ENCODE measurements around the gene NDC1. TPM values are rescaled to one million over a fixed set of nuclear protein-coding genes. Genes with fewer than 3 reads are reported as not detected.

The NDC1 gene
- polyA plus RNA-seq, 1 donor (not counting 4 experiments of a cell fraction or from before 2014, with no cell fraction given) = 36.1 TPM

DNA sequence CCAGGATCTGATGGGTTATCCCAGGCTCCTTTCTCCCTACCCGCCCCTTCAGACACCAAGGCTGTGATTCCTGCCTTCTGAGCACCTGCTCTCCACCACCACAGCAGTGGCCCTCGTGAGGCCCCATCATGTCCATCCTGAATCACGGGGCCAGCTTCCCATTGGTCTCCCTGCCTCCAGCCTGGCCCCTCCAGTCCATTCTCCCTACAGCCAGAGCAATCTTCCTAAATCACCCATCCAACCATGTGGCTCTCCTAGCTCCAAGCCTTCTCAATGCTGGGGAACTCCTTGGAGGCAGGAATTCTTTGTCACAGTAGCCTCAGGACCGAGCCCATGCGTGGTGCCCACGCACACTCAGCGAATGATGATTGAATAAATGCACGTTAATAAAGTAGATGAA, 90.3 kb downstream of the NDC1 start:
- H3K27me3 ChIP-seq (ENCODE audit: control insufficient read depth, extremely low read depth, insufficient read depth, low read length) = peaks cover 4% of the 10 kb centered on the region
- H2AFZ ChIP-seq (ENCODE audit: control insufficient read depth, low read length) = no peak overlapping the region
- no peaks in the 10 kb centered on the region for H3K79me2 ChIP-seq (ENCODE audit: control insufficient read depth, insufficient read depth, low read length)
- no peaks in the 10 kb centered on the region for H4K20me1 ChIP-seq (ENCODE audit: control insufficient read depth, extremely low read depth, insufficient read depth, low read length)
- no peak overlapping the region for H3K4me2 ChIP-seq (ENCODE audit: control insufficient read depth, extremely low read depth, insufficient read depth, low read depth, low read length)
- H3K36me3 ChIP-seq (ENCODE audit: control insufficient read depth in 2 of 2, extremely low read depth in 1 of 2, insufficient read depth in 2 of 2, low read length in 2 of 2) = no peaks in the 10 kb centered on the region
- H3K9ac ChIP-seq (ENCODE audit: control insufficient read depth, extremely low read depth, insufficient read depth, low read length) = no peak overlapping the region
- TF ChIP-seq, protein P1, sequence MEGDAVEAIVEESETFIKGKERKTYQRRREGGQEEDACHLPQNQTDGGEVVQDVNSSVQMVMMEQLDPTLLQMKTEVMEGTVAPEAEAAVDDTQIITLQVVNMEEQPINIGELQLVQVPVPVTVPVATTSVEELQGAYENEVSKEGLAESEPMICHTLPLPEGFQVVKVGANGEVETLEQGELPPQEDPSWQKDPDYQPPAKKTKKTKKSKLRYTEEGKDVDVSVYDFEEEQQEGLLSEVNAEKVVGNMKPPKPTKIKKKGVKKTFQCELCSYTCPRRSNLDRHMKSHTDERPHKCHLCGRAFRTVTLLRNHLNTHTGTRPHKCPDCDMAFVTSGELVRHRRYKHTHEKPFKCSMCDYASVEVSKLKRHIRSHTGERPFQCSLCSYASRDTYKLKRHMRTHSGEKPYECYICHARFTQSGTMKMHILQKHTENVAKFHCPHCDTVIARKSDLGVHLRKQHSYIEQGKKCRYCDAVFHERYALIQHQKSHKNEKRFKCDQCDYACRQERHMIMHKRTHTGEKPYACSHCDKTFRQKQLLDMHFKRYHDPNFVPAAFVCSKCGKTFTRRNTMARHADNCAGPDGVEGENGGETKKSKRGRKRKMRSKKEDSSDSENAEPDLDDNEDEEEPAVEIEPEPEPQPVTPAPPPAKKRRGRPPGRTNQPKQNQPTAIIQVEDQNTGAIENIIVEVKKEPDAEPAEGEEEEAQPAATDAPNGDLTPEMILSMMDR (optimal IDR thresholded peaks at IDR 0.05 in 1 of 3, IDR thresholded peaks at IDR 0.05 in 1 of 3, conservative IDR thresholded peaks at IDR 0.05 in 1 of 3; ENCODE audit: extremely low read depth in 1 of 3, insufficient read depth in 2 of 3, low read length in 3 of 3) = no peak
- TF ChIP-seq EZH2 (IDR thresholded peaks at IDR 0.05; ENCODE audit: low read length) = no peak
- no peak overlapping the region for H3K27ac ChIP-seq (ENCODE audit: control insufficient read depth, insufficient read depth, low read length)
- no peak for DNase-seq (ENCODE audit: low read depth, low spot score)
- no peaks in the 10 kb centered on the region for H3K9me3 ChIP-seq (ENCODE audit: control insufficient read depth, low read depth, low read length)
- no peak for FAIRE-seq
- H3K9me1 ChIP-seq (ENCODE audit: control insufficient read depth, extremely low read depth, insufficient read depth, low read length) = no peaks in the 10 kb centered on the region
- dilution Hi-C loops (cut with MboI; ENCODE audit: extremely low pct_ligation_motif_present, low sequenced_read_pairs) = no loop called here
- no peak overlapping the region for H3K4me3 ChIP-seq (ENCODE audit: control insufficient read depth in 2 of 3, extremely low read depth in 1 of 3, insufficient read depth in 2 of 3, low read depth in 1 of 3, low read length in 3 of 3)
- H3K4me1 ChIP-seq (ENCODE audit: control insufficient read depth, extremely low read depth, insufficient read depth, low read length) = no peaks in the 10 kb centered on the region

GRCh38 chr1:53740621-53741105, 97.4 kb downstream of the NDC1 start:
- no peaks in the 10 kb centered on the region for H3K9me1 ChIP-seq (ENCODE audit: control insufficient read depth, extremely low read depth, insufficient read depth, low read length)
- H3K4me3 ChIP-seq (ENCODE audit: control insufficient read depth in 2 of 3, extremely low read depth in 1 of 3, insufficient read depth in 2 of 3, low read depth in 1 of 3, low read length in 3 of 3) = no peak overlapping the region
- H2AFZ ChIP-seq (ENCODE audit: control insufficient read depth, low read length) = no peak overlapping the region
- H4K20me1 ChIP-seq (ENCODE audit: control insufficient read depth, extremely low read depth, insufficient read depth, low read length) = no peaks in the 10 kb centered on the region
- H3K27me3 ChIP-seq (ENCODE audit: control insufficient read depth, extremely low read depth, insufficient read depth, low read length) = peaks cover 45% of the 10 kb centered on the region
- TF ChIP-seq, protein P1 (optimal IDR thresholded peaks at IDR 0.05 in 1 of 3, IDR thresholded peaks at IDR 0.05 in 1 of 3, conservative IDR thresholded peaks at IDR 0.05 in 1 of 3; ENCODE audit: extremely low read depth in 1 of 3, insufficient read depth in 2 of 3, low read length in 3 of 3) = no peak
- TF ChIP-seq EZH2 (IDR thresholded peaks at IDR 0.05; ENCODE audit: low read length) = no peak
- H3K9ac ChIP-seq (ENCODE audit: control insufficient read depth, extremely low read depth, insufficient read depth, low read length) = no peak overlapping the region
- DNase-seq (ENCODE audit: low read depth, low spot score) (no peak), FAIRE-seq (no peak)
- no peak overlapping the region for H3K27ac ChIP-seq (ENCODE audit: control insufficient read depth, insufficient read depth, low read length)
- dilution Hi-C loops (cut with MboI; ENCODE audit: extremely low pct_ligation_motif_present, low sequenced_read_pairs) = no loop called here
- H3K36me3 ChIP-seq (ENCODE audit: control insufficient read depth in 2 of 2, extremely low read depth in 1 of 2, insufficient read depth in 2 of 2, low read length in 2 of 2) = no peaks in the 10 kb centered on the region
- no peaks in the 10 kb centered on the region for H3K79me2 ChIP-seq (ENCODE audit: control insufficient read depth, insufficient read depth, low read length)
- H3K4me1 ChIP-seq (ENCODE audit: control insufficient read depth, extremely low read depth, insufficient read depth, low read length) = peaks cover 3% of the 10 kb centered on the region
- no peak overlapping the region for H3K4me2 ChIP-seq (ENCODE audit: control insufficient read depth, extremely low read depth, insufficient read depth, low read depth, low read length)
- H3K9me3 ChIP-seq (ENCODE audit: control insufficient read depth, low read depth, low read length) = no peaks in the 10 kb centered on the region
